GM21717 (cell line): ENCODE measurements around the gene CHD2.

ENCODE experiments used
- ATAC-seq: cut with Tn5 transposase; IDR thresholded peaks from one replicate; pipeline ENCODE4 v1.9.1; 2021; ENCODE audit warnings: mild to moderate bottlenecking, moderate library complexity; ENCODE audit not compliant: unreplicated experiment

CHD2 gene

DNA sequence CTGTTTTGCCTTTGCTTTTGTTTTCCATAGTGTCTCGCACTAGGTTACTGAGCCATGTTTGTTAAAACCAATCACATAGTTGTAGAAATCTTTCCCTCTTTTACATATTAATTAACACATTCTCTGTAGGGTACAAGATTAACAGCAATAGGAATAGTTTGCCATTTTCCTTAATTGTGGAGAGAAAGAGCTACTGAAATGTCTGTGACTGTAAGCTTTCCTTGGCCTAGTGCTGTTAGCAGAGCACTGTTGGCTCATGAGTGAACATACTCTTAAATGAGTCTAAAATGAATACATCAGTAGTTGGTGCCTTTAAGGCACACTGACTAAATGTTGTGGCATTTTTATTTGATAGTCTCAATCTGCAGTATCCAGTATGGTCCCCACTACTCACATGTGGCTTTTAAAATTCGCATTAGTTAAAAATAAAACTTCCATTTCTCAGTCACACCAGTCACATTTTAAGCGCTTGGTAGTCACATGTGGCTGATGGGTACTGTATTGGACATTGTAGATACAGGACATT, 28.2 kb downstream of the CHD2 start:
- no peak for ATAC-seq

DNA sequence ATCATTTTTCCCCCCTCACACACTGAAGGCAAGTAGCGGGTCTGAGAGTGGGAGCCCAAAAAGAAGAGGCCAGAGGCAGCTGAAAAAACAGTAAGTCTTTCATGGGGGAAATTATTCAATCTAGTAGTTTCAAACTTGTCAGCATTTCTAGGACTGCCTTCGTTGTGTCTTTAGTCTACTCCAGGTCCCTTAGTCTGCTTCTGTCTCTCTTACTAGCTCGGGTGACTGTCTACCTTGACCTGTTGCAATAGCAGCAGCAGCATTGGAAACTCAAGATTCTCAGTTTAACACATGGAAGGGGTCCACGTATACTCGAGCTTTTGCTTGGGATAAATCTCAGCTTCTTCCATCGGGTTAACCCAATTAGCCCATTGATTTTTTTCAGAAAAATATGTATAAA, 28.9 kb downstream of the CHD2 start:
- ATAC-seq, result no peak

GRCh38 chr15:92930054-92930621, 30.0 kb downstream of the CHD2 start:
- no peak for ATAC-seq

GRCh38 chr15:92930776-92931175, 30.7 kb downstream of the CHD2 start:
- no peak for ATAC-seq

GRCh38 chr15:92932946-92933649, 33.0 kb downstream of the CHD2 start:
- ATAC-seq, result no peak

GRCh38 chr15:92933831-92934230, 33.7 kb downstream of the CHD2 start:
- ATAC-seq, result no peak

DNA sequence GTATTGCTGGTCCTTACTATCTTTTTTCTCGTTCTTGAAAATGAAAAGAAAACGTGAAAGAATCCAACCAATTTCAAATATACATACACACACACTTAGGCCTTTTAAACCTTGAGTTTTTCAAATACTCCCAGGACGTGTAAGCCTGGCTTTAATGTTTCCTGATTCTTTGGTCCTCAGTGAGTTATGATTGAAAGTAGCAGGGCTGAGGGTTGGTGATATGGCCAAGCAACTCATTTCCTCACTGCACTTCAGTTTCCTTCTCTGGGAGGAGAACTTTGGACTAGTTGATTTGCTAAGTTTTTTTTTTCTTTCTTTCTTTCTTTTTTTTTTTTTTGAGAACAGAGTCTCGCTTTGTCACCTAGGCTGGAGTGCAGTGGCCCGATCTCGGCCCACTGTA, 34.6 kb downstream of the CHD2 start:
- ATAC-seq, result no peak

DNA sequence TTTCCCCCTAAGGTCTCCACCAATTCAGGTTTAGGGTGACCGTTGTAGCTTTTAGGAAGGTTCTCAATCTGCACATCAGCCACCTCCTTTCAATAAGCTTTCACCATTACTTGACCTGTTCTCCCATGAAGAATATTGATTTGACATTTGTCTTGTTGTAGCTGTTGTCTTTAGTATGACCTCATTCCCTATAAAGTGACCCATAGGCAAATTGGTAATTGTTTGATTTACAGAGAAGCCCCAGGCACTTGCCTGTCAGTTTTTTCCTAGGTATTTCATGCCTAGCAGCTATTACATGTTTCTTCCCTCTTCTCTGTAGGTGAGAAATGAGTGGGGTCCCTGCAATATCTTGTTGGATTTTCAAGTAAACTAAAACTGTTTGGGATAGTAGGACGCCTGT, 36.0 kb downstream of the CHD2 start:
- ATAC-seq, result no peak

- ATAC-seq, result no peak
Observed at GRCh38 chr15:92936693-92937092, 36.6 kb downstream of the CHD2 start.

DNA sequence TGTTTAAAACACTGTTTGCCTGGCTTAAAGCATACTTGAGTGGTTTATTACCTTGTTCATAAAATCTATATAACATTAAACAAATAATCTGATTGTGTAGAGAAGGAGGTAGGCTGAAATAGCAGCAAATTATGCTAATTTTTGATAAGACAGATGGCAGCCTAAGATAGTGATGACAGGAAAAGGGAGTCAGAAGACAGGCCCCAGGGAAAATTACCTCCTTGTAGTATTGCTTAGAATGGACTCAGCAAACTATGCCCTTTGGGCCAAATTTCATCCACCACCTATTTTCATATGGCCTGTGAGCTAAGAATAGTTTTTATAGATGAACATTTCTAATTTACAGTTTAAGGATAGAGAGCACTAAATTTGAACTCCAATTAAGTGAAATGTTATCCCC, 37.8 kb downstream of the CHD2 start:
- ATAC-seq, result no peak

GRCh38 chr15:92938387-92938786, 38.3 kb downstream of the CHD2 start:
- ATAC-seq, result no peak

DNA sequence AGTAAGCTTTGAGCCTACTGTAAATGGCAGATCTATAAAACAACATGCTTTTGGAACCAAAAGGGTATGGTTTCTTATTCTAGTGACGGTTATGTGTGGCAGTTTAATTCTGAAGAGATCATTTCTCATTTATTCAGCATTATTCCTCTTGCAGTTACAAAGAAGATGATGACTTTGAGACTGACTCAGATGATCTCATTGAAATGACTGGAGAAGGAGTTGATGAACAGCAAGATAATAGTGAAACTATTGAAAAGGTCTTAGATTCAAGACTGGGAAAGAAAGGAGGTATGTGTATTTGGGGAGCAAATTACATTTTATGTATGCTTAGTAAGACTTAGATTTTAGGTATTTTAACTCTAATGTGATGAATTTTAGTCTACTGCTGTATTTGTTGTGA, 41.5 kb downstream of the CHD2 start:
- ATAC-seq, result no peak

GRCh38 chr15:92942706-92943105, 42.6 kb downstream of the CHD2 start:
- ATAC-seq, result no peak

DNA sequence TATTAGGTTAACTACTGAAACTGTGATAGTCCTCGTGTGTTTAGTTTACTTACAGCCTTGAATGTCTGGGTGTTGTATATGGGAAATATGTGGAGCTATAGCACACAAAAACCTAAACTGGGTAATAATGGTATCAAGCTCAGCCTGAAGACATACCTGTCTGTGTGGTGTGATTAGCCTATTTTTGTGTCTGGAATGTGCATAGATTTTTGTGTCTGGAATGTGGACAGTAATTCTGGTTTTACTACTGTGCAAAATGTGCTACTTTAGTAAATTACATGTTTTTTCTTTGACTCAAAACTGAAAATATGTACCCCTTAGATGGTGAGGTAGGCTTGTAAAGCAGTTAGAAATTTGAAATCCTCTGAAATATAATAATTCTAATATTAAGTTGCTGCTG, 43.5 kb downstream of the CHD2 start:
- ATAC-seq, result no peak

- no peak for ATAC-seq
Observed at GRCh38 chr15:92944946-92945521, 44.9 kb downstream of the CHD2 start.

GRCh38 chr15:92947071-92947730, 47.1 kb downstream of the CHD2 start:
- no peak for ATAC-seq

- ATAC-seq, result no peak
Observed at GRCh38 chr15:92949604-92950249, 49.6 kb downstream of the CHD2 start.

- ATAC-seq, result no peak
Observed at GRCh38 chr15:92951800-92952457, 51.8 kb downstream of the CHD2 start.

- no peak for ATAC-seq
Observed at GRCh38 chr15:92952458-92952850, 52.3 kb downstream of the CHD2 start.

DNA sequence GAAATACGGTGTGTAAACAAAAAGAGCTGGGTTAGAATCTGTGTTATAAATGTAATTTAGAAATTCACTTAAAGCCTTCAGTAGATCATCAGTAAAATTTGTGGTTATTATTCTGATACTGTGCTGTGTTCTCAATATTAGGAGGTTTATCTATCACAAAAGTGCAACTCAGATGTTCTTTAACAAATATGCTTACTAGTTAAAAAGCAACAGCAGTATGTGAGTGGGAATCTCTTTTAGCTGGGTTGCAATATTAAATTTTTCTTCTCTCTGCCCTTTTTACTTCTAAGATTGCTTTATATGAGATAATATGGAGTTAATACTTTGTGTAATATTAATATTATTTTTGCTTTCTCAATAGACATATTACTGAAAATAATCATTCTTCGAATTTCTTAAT, 53.4 kb downstream of the CHD2 start:
- no peak for ATAC-seq

GRCh38 chr15:92954002-92954401, 53.9 kb downstream of the CHD2 start:
- no peak for ATAC-seq
